Nucleus accumbens (tissue), 56 donors: ENCODE data around the gene PDSS1.
"Not testable (repeated sequence)": the region's sequence is repeated elsewhere in the genome, so short reads cannot be mapped to it uniquely, and the experiment has no call there.

Source experiments
- DNase-seq, 56 donors: peaks; one replicate each; lab custom pipeline; 2025; lab: John Stamatoyannopoulos, UW

PDSS1 gene

GRCh38 chr10:26737730-26738129, 40.2 kb downstream of the PDSS1 start:
- peak in 11 of 56 donors; percentile 6 to 38 (median 15) for DNase-seq

GRCh38 chr10:26738301-26738911, 40.9 kb downstream of the PDSS1 start:
- DNase-seq: no peak

- no peak for DNase-seq
Measured at GRCh38 chr10:26739071-26739631, 41.6 kb downstream of the PDSS1 start.

GRCh38 chr10:26741368-26741767, 43.9 kb downstream of the PDSS1 start:
- DNase-seq: no peak

- no peak for DNase-seq
Measured at GRCh38 chr10:26743091-26743490, 45.6 kb downstream of the PDSS1 start.

GRCh38 chr10:26743841-26744240, 46.3 kb downstream of the PDSS1 start:
- DNase-seq: no peak

GRCh38 chr10:26746061-26746460, 48.6 kb downstream of the PDSS1 start:
- DNase-seq: no peak

- no peak for DNase-seq
Measured at GRCh38 chr10:26755443-26755903, 58.0 kb downstream of the PDSS1 start.

GRCh38 chr10:26759008-26759407, 61.5 kb downstream of the PDSS1 start:
- no peak for DNase-seq

GRCh38 chr10:26765549-26765948, 68.0 kb downstream of the PDSS1 start:
- no peak for DNase-seq

GRCh38 chr10:26770069-26770468, 72.6 kb downstream of the PDSS1 start:
- DNase-seq: peak in 19 of 56 donors; percentile 2 to 59 (median 20)

- no peak for DNase-seq
Measured at GRCh38 chr10:26773633-26774032, 76.1 kb downstream of the PDSS1 start.

GRCh38 chr10:26776258-26776657, 78.8 kb downstream of the PDSS1 start:
- no peak for DNase-seq

- no peak for DNase-seq
Measured at GRCh38 chr10:26777686-26778085, 80.2 kb downstream of the PDSS1 start.

GRCh38 chr10:26779176-26779860, 81.8 kb downstream of the PDSS1 start:
- DNase-seq: no peak

- no peak for DNase-seq
Measured at GRCh38 chr10:26780106-26780792, 82.7 kb downstream of the PDSS1 start.

- no peak for DNase-seq
Measured at GRCh38 chr10:26780793-26781601, 83.5 kb downstream of the PDSS1 start.

- DNase-seq: no peak
Measured at GRCh38 chr10:26781797-26782196, 84.3 kb downstream of the PDSS1 start.

GRCh38 chr10:26787362-26787761, 89.9 kb downstream of the PDSS1 start:
- no peak for DNase-seq

GRCh38 chr10:26789779-26790178, 92.3 kb downstream of the PDSS1 start:
- DNase-seq: not testable (repeated sequence)
